ENCODE results near the gene CHEK2.

DNA sequence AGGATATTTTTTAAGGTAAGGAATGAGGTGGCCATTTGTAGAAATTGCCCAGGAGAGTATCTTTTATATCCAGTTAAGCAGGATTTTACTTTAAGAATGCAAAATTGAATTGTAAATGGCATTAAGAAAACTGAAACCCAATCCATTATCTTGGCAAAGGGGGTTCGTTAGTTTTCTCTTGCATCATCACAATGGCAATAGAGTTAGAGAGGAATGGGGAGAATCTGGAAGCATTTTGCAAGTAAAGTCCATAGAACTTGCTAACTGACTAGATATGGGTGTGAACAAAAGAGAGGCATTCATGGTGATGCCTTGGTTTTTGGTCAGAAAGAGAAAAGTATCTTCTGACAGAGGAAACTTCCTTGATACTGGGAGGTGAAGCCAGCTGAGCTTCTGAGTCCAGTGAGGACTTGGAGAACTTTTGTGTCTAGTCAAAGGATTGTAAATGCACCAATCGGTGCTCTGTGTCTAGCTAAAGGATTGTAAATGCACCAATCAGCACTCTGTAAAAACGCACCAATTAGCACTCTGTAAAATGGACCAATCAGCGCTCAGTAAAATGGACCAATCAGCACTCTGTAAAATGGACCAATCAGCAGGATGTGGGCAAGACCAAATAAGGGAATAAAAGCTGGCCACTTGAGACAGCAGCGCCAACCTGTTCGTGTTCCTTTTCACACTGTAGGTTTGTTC lies 27.2 kb upstream of the CHEK2 start:
- TF ChIP-seq, protein P1, sequence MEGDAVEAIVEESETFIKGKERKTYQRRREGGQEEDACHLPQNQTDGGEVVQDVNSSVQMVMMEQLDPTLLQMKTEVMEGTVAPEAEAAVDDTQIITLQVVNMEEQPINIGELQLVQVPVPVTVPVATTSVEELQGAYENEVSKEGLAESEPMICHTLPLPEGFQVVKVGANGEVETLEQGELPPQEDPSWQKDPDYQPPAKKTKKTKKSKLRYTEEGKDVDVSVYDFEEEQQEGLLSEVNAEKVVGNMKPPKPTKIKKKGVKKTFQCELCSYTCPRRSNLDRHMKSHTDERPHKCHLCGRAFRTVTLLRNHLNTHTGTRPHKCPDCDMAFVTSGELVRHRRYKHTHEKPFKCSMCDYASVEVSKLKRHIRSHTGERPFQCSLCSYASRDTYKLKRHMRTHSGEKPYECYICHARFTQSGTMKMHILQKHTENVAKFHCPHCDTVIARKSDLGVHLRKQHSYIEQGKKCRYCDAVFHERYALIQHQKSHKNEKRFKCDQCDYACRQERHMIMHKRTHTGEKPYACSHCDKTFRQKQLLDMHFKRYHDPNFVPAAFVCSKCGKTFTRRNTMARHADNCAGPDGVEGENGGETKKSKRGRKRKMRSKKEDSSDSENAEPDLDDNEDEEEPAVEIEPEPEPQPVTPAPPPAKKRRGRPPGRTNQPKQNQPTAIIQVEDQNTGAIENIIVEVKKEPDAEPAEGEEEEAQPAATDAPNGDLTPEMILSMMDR (conservative IDR thresholded peaks at IDR 0.05), result no peak
- TF ChIP-seq ZFX (IDR thresholded peaks at IDR 0.05), result no peak

All from C4-2B (cell line).